ENCODE data around the gene ITPR3. TPM values are rescaled to one million over a fixed set of nuclear protein-coding genes. Genes with fewer than 3 reads are reported as not detected.

The ITPR3 gene
- total RNA-seq, 2 experiments from 2014 or later, result 64.2 to 65.8 TPM

DNA sequence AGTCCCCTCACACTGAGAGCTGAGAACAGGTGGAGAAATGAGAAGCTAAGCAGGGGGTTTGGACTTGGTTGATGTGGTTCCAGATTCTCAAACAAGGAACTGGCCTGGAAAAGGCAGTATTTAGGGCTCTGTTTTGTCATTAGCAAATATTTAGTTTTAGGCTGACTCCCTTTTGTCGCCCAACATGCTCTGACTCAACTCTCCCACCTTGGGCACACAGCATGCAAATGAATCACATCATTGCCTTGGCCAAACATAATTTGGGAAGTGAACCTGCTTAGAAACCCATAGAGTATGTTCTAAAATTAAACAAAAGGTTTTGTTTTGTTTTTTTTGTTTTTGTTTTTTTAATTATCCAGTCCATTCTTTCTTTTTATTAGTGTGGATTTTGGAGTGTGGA, 99.9 kb downstream of the ITPR3 start:
- no peaks in the 10 kb centered on the region for H3K36me3 Mint-ChIP-seq (ENCODE audit: low read depth)
- H3K4me1 Mint-ChIP-seq, result peaks cover 13% of the 10 kb centered on the region
- POLR2A ChIA-PET, result no interaction called here
- CTCF ChIA-PET, result no interaction called here
- no peaks in the 10 kb centered on the region for H3K9me3 Mint-ChIP-seq
- no peak overlapping the region for H3K27ac Mint-ChIP-seq
- no peak for DNase-seq
- H3K27me3 Mint-ChIP-seq, result peaks cover 20% of the 10 kb centered on the region
- no peak overlapping the region for H3K4me3 Mint-ChIP-seq

DNA sequence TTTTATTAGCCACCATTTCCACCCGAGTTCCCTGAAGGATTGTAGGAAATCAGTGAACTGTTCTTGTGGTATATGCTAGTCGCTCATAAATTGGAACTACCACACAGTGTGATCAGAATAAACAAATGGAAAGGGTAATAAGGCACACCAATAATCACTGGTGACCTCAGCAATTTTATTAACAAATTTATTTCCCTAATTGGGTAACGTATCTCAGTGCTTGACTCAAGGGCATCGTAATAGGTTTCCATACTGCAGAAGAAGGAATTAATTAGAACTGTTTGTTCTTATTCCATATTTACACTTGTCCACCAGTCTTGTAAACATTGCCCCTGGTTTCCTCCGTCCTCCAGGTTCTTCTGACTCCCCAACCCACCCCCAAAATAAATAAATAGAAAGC, 100.4 kb downstream of the ITPR3 start:
- H3K27ac Mint-ChIP-seq, result no peak overlapping the region
- H3K27me3 Mint-ChIP-seq, result peaks cover 20% of the 10 kb centered on the region
- H3K4me3 Mint-ChIP-seq, result no peak overlapping the region
- H3K4me1 Mint-ChIP-seq, result peaks cover 13% of the 10 kb centered on the region
- no peaks in the 10 kb centered on the region for H3K36me3 Mint-ChIP-seq (ENCODE audit: low read depth)
- DNase-seq, result no peak
- POLR2A ChIA-PET, result no interaction called here
- no peaks in the 10 kb centered on the region for H3K9me3 Mint-ChIP-seq
- CTCF ChIA-PET, result interaction anchor here (0.8 to 1.4 kb wide), 4 partner anchors 10 to 442 kb away, joined by 3 to 5 read pairs (median 3); partner anchors contain the start of gene UQCC2

DNA sequence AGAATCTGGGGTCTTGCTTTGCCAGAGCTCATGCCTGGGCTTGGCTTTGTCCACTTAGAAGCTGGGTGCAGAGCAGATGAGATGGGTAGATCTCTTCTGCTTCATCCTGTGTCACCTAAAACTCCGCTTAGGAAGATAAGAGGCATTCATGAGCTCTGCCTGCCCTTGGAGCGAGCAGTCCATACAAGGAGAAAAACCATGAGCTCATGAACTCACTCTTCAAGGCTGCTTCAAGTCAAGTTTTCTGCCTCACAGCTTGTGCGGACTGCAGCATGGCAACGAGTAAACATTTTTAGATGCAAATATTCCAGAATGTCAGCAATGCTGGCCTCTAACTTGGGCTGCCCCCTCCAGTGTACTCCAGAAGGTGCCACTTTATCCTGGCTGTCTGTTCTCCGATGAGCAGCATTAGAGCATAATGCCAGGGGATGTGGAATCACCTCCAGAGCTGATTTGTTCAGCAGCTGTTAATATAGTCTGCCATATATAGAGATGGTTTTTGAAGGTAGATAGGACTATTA, 101.0 kb downstream of the ITPR3 start:
- H3K27ac Mint-ChIP-seq, result no peak overlapping the region
- no peak for DNase-seq
- no peaks in the 10 kb centered on the region for H3K9me3 Mint-ChIP-seq
- H3K4me3 Mint-ChIP-seq, result no peak overlapping the region
- H3K36me3 Mint-ChIP-seq (ENCODE audit: low read depth), result no peaks in the 10 kb centered on the region
- H3K4me1 Mint-ChIP-seq, result peaks cover 13% of the 10 kb centered on the region
- ChIA-PET CTCF (interaction anchor here (0.8 to 1.4 kb wide), 5 partner anchors 11 to 441 kb away, joined by 3 to 6 read pairs (median 3); partner anchors contain the start of gene UQCC2), POLR2A (no interaction called here)
- H3K27me3 Mint-ChIP-seq, result peaks cover 20% of the 10 kb centered on the region

DNA sequence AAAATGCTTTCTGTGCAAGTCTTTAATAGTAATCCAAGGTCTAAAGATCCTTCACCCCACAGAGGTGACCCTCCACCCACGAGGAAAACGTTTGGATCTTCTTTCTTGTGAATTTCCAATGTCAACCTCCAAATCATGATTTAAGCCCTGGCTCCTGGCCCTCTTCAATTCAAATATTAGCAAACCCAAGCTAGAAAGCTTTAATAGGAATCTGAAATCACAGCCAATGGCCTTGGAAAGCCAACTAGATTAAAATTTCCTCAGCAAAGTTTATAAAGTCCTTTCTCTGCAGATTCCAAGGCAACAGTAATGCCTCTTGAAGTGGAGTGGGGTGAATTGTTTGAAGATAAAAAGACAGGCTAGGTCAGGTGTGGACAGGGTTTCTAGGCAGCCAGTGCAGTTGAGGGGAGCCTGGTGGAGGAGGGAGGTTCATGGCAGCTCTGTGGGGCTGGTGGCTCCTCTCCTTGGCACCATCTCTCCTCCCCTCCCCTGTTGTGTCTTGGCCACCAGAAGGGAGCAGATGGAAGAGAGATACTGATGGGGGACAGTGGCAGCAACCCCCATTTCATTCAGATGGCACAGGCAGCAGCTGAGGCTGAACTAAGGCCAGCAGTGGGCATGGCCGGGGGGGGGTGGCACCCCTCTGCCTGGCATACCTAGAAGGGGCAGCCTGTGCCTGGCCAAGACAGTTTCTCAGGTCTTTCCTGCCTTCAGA, 102.4 kb downstream of the ITPR3 start:
- no peak overlapping the region for H3K4me3 Mint-ChIP-seq
- H3K36me3 Mint-ChIP-seq (ENCODE audit: low read depth), result no peaks in the 10 kb centered on the region
- no peak for DNase-seq
- ChIA-PET CTCF (interaction anchor here (1.3 to 1.6 kb wide), 2 partner anchors 12 to 15 kb away, joined by 5 to 6 read pairs; partner anchors contain the start of gene UQCC2), POLR2A (no interaction called here)
- H3K4me1 Mint-ChIP-seq, result peaks cover 13% of the 10 kb centered on the region
- peaks cover 20% of the 10 kb centered on the region for H3K27me3 Mint-ChIP-seq
- H3K27ac Mint-ChIP-seq, result no peak overlapping the region
- H3K9me3 Mint-ChIP-seq, result no peaks in the 10 kb centered on the region

DNA sequence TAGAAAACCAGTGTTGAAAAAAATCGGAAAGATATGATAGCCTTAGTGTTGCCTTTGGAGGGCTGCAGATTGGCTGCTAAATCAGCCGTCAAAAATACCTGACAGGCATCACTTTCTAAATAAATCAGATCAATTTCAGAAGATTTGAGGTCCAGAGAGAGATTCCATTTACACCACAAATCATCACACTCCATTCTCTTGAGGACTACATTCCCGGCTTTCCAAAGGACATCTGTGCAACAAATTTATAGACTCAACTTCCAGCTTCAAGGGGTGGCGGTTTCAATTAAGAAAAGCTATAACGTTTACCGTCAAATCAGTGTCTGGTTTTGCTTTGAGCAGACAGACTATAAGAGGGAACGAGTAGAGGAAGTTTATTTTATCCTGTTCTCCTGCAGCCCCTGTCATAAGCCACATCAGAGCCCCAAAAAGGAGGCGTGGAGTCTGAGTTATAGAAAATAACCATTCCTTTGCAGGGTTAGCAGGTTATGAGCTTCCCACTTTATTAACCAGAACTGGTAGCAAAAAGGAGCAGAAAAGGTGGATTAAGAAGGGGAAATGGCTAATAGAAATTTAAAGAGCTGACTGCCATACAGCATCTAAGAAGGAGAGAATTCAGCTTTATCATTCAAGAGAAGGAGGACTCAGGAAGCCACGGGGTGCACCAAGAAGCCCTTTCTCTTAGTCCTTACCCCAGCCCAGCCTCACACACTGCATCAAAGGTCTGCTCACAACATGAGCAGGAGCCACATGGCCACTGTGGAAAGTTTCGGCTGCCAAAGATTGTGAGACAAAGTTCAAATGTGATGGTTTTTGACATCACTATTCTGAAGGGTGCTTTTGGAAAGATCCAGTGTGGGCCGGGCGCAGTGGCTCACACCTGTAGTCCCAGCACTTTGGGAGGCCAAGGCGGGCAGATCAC, 103.2 kb downstream of the ITPR3 start:
- no peak for DNase-seq
- Mint-ChIP-seq H3K36me3 (ENCODE audit: low read depth) (no peaks in the 10 kb centered on the region), H3K27me3 (peaks cover 17% of the 10 kb centered on the region), H3K4me3 (no peak overlapping the region), H3K9me3 (no peaks in the 10 kb centered on the region), H3K4me1 (peaks cover 13% of the 10 kb centered on the region), H3K27ac (no peak overlapping the region)
- POLR2A ChIA-PET, result no interaction called here
- CTCF ChIA-PET, result interaction anchor here (0.7 to 1.6 kb wide), 2 partner anchors 15 to 339 kb away, joined by 4 to 5 read pairs; no protein-coding TSS in a partner anchor

DNA sequence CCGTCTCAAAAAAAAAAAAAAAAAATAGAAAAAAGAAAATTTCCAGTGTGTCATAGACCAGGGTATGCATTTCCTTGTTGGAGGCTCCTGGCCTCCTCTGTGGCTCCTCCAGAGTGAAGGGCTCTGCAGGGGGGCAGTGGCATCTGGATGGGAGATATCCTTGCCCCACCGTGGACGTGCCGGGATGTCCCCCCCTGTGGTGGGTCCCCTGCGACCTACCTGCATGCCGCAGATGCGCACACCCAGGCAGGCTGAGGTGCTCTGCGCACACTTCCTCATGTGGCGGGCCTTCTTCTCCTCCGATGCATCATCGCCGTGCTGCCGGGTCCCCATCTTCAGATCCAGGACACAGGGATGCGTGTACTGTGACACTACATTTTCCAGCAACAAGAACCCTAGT, 104.1 kb downstream of the ITPR3 start:
- H3K27ac Mint-ChIP-seq, result no peak overlapping the region
- peaks cover 13% of the 10 kb centered on the region for H3K4me1 Mint-ChIP-seq
- CTCF ChIA-PET, result interaction anchor here (0.7 to 1.3 kb wide), 2 partner anchors 19 to 338 kb away, joined by 4 to 5 read pairs; no protein-coding TSS in a partner anchor
- no peaks in the 10 kb centered on the region for H3K36me3 Mint-ChIP-seq (ENCODE audit: low read depth)
- peaks cover 12% of the 10 kb centered on the region for H3K27me3 Mint-ChIP-seq
- DNase-seq, result no peak
- no peak overlapping the region for H3K4me3 Mint-ChIP-seq
- H3K9me3 Mint-ChIP-seq, result no peaks in the 10 kb centered on the region
- POLR2A ChIA-PET, result no interaction called here

DNA sequence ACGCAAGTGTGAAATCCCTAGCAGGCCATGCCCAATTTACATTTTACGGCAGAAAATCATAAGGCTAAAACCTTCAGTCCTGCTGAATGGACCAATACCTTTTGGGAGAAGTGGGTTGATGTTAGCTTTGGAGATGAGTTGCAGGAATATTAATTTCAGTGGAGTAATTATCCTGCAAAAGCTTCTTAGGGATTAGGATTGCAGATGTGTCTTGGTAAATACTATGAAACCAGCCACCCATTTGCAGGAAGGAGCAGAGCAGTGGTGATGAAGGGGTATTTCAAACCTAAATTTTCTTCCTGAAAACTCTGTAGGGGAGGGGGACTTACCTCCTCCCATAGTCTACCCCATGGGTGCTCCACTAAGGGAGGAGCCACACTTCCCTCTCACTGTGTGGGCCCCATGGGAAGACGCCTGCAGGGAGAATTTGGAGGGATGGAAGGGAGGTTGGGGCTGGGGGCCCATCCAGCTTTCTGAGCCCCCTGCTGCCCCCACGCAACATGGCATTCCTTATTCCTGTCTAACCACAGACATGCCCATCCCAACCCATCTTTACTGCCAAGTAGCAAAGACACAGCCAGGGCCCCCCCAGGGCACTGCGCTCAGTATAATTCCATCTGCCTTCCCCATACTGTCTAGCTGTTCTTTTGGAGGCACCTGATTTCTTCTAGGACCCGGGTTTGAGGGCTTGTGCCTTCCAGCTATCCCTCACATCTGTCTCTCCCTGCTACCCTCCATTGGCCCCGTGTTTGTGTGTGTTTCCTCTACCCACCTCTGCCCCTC, 105.0 kb downstream of the ITPR3 start:
- Mint-ChIP-seq H3K9me3 (no peaks in the 10 kb centered on the region), H3K27me3 (peaks cover 6% of the 10 kb centered on the region), H3K27ac (no peak overlapping the region), H3K36me3 (ENCODE audit: low read depth) (no peaks in the 10 kb centered on the region), H3K4me3 (no peak overlapping the region), H3K4me1 (peaks cover 13% of the 10 kb centered on the region)
- DNase-seq, result no peak
- POLR2A ChIA-PET, result no interaction called here
- CTCF ChIA-PET, result interaction anchor here (1.0 to 1.3 kb wide), 2 partner anchors 11 to 18 kb away, joined by 3 to 5 read pairs; no protein-coding TSS in a partner anchor

DNA sequence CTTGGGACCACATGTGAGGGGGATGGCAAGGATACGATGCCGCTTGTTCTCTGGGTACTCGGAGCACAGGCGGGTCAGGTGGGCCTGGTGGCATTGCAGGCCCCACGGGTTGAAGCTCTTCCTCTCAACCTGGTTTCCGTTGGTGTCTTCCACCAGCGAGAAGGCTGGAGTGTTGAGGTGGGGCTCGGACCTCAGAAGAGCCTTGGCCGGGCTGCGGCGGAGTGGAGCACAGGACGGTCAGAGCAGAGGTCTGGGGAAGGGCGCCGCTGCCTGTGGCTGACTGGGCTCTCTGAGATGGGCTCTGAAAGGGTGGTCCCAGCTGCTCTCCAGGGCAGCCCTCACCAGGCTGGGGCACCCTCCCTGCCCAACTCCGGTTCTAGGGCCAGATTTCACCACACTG, 105.6 kb downstream of the ITPR3 start:
- H3K4me1 Mint-ChIP-seq, result peaks cover 13% of the 10 kb centered on the region
- no peak overlapping the region for H3K27ac Mint-ChIP-seq
- ChIA-PET CTCF (no interaction called here), POLR2A (no interaction called here)
- DNase-seq, result no peak
- peaks cover 3% of the 10 kb centered on the region for H3K27me3 Mint-ChIP-seq
- H3K9me3 Mint-ChIP-seq, result no peaks in the 10 kb centered on the region
- no peak overlapping the region for H3K4me3 Mint-ChIP-seq
- H3K36me3 Mint-ChIP-seq (ENCODE audit: low read depth), result no peaks in the 10 kb centered on the region

DNA sequence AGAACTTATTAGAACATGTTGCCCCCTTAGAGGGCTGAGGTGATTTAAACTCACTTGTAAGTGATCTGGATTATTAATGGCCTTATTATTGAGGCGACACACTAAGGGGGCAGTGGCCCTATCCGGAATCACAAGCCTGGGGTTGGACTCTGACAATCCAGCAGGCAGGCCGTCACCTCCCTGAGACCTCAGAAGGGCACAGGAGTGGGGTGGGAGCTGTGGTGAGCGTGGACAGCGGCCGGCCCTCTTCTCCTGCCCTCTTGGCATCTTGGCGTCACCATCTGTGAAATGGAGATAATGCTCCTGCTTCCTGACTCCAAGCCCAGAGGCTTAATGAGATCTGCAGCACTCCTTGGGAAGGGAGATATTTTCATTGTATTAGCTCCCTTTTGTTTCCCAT, 106.0 kb downstream of the ITPR3 start:
- H3K27me3 Mint-ChIP-seq, result peaks cover 3% of the 10 kb centered on the region
- H3K36me3 Mint-ChIP-seq (ENCODE audit: low read depth), result no peaks in the 10 kb centered on the region
- DNase-seq, result no peak
- H3K4me3 Mint-ChIP-seq, result no peak overlapping the region
- no peak overlapping the region for H3K27ac Mint-ChIP-seq
- ChIA-PET CTCF (no interaction called here), POLR2A (no interaction called here)
- H3K9me3 Mint-ChIP-seq, result no peaks in the 10 kb centered on the region
- peaks cover 13% of the 10 kb centered on the region for H3K4me1 Mint-ChIP-seq

DNA sequence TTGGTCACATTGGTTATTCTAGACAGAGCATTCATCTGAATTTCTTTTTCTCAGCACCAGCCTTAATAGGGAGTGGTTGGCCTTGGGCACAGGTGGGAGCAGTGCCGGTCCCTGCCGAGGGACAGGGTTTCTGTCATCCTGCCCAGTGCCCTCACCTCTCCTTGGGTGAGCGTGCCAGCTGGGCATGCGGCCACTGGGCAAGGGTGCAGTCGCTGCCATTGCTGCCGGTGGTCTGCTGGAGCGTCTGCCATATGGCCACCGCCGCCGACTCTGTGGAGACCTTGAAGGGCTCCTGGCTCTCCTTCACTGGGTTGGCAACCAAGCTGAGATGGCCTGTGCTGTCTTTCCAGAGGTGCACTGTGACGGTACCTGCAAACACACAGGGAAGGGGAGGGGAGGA, 106.8 kb downstream of the ITPR3 start:
- peaks cover 3% of the 10 kb centered on the region for H3K27me3 Mint-ChIP-seq
- H3K36me3 Mint-ChIP-seq (ENCODE audit: low read depth), result no peaks in the 10 kb centered on the region
- DNase-seq, result no peak
- H3K9me3 Mint-ChIP-seq, result no peaks in the 10 kb centered on the region
- H3K27ac Mint-ChIP-seq, result no peak overlapping the region
- peaks cover 13% of the 10 kb centered on the region for H3K4me1 Mint-ChIP-seq
- POLR2A ChIA-PET, result no interaction called here
- H3K4me3 Mint-ChIP-seq, result no peak overlapping the region
- CTCF ChIA-PET, result interaction anchor here (0.7 kb wide), 1 partner anchor 17 kb away, joined by 3 read pairs; the partner anchor contains the start of gene UQCC2

DNA sequence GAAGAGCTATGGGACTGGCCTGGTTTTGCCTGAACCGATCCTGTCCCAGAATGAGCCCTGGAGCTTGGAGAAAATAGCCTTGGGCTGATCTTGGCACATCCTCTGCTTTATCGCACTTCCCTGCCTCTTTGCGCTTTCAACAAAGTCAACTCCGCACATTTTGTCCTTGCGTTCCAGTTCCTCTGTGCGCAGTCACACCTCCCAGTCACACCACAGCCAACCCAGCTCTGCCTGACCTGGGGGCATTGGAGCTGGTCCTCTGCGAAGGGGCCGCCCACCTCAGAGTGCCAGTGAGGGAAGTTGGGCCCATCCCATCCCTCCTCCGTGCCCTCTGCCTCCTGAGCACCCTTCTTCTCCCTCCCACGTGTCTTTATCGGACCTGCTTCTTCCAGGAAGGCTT, 107.3 kb downstream of the ITPR3 start:
- H3K27ac Mint-ChIP-seq, result no peak overlapping the region
- POLR2A ChIA-PET, result no interaction called here
- peaks cover 12% of the 10 kb centered on the region for H3K4me1 Mint-ChIP-seq
- no peaks in the 10 kb centered on the region for H3K9me3 Mint-ChIP-seq
- H3K27me3 Mint-ChIP-seq, result peaks cover 3% of the 10 kb centered on the region
- CTCF ChIA-PET, result interaction anchor here (0.7 kb wide), 1 partner anchor 17 kb away, joined by 3 read pairs; the partner anchor contains the start of gene UQCC2
- H3K36me3 Mint-ChIP-seq (ENCODE audit: low read depth), result no peaks in the 10 kb centered on the region
- no peak for DNase-seq
- H3K4me3 Mint-ChIP-seq, result no peak overlapping the region

DNA sequence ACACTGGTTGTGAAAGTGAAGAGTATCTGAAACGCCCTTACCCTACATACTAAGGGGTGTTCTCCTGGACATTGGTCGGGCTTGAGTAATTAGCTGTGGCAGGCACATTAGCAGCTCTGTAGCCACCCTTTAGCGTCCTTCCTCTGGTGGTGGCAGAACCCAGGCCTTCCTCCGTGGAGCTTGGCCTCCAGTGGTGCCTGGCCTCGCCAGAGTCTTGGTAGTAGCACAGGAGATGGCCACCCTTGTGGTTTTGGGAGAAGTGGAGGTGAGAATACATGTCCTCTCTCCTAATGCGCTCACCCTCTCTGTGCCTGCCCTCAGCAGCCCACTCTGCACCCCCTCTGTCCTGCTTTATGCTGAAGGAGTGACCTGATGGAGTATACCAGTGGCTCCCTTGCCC, 107.9 kb downstream of the ITPR3 start:
- no peak for DNase-seq
- Mint-ChIP-seq H3K4me1 (peaks cover 8% of the 10 kb centered on the region), H3K27me3 (no peaks in the 10 kb centered on the region), H3K27ac (no peak overlapping the region), H3K36me3 (ENCODE audit: low read depth) (no peaks in the 10 kb centered on the region), H3K4me3 (no peak overlapping the region), H3K9me3 (no peaks in the 10 kb centered on the region)
- ChIA-PET CTCF (interaction anchor here (0.6 kb wide), 1 partner anchor 382 kb away, joined by 3 read pairs; no protein-coding TSS in a partner anchor), POLR2A (no interaction called here)
